HG03571 (cell line): ENCODE results near the gene PEDS1.
"Not testable (repeated sequence)": the region's sequence is repeated elsewhere in the genome, so short reads cannot be mapped to it uniquely, and the experiment has no call there.

Source experiments
- ATAC-seq: cut with Tn5 transposase; IDR thresholded peaks from one replicate; pipeline ENCODE4 v1.9.1; 2021; ENCODE audit not compliant: unreplicated experiment

The PEDS1 gene

GRCh38 chr20:50153500-50154377 lies at the start of gene PEDS1:
Gene PEDS1, minus strand, starts transcription at chr20:50153723. Its CDS starts 86 bp downstream, at chr20:50153637.
- ATAC-seq, result peak; percentile 83

DNA sequence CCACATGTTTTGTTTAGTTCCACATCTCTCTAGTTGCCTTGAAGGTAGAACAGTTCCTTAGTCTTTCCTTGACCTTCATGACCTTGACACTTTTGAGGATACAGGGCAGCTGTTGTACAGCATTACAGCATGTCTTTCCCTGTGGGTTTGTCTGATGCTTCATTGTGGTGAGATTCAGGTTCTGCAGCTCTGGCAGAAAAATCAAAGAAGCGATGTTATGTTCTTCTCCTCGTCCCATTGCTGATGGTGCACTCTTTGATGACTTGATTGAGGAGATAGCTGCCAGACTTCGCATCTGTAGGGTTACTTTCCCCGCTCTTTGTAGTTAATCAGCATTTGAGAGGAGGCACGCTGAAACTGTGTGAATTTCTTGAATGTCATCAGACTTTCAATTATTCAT lies 49.2 kb upstream of the PEDS1 start:
- ATAC-seq, result no peak

DNA sequence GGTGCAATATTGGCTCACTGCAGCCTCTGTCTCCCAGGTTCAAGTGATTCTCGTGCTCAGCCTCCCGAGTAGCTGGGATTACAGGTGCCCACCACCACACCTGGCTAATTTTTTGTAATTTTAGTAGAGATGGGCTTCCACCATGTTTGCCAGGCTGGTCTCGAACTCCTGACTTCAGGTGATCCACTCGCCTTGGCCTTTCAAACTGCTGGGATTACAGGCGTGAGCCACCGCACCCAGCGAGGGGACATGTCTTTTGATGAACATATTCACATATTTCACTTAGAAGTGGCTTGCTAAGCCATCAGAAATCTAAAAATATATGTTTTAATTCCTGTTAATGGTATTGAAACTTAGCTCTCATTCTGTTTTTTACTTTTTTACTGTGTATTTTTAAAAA lies 48.2 kb upstream of the PEDS1 start:
- ATAC-seq, result not testable (repeated sequence)

GRCh38 chr20:50200482-50201104 lies 47.1 kb upstream of the PEDS1 start:
- ATAC-seq, result no peak

- ATAC-seq, result no peak
Observed at GRCh38 chr20:50199703-50200102, 46.2 kb upstream of the PEDS1 start.

DNA sequence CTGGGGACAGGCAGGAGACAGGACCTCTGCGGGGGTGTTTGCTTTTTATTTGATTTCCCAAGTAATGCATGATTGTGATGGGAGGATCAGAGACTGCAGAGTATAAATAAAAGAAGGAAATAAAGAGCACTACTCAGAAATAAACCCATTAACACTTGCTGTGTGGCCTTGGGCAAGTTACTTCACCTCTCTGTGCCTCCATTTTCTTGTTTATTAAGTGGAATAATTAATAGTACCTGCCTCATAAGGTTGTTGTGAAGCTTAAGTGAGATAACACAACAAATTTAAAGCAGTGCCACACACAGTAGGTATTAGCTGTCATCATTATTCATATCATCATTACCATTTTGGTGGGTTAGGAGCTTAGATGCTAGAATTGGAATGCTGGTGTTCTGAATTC lies 45.2 kb upstream of the PEDS1 start:
- ATAC-seq, result no peak

GRCh38 chr20:50198180-50198666 lies 44.7 kb upstream of the PEDS1 start:
- no peak for ATAC-seq

DNA sequence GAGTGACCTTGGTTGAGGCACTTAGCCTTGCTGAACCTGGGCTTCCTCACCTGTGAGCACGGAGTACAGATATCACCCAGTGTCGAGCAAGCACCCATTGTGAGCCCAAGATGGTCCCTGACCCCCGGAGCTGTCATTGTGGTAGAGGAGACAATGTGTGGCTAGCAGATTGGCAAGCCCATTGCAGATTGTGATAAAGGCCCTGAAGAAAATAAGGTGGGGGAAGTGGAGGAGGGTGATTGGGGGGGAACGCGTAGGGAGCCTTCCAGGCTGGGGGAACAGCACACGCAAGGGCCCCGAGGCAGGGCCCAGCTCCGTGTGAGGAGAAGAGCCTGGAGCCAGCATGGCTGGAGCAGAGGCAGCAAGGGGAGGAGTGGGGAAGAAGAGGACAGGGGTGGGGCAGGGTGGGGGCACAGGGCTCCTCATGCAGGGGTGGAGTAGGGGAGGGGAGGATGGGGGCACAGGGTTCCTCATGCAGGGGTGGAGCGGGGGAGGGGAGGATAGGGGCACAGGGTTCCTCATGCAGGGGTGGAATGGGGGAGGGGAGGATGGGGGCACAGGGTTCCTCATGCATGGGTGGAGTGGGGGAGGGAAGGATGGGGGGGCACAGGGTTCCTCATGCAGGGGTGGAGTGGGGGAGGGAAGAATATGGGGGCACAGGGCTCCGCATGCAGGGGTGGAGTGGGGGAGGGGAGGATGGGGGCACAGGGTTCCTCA lies 44.1 kb upstream of the PEDS1 start:
- no peak for ATAC-seq

GRCh38 chr20:50196896-50197295 lies 43.4 kb upstream of the PEDS1 start:
- ATAC-seq, result no peak

DNA sequence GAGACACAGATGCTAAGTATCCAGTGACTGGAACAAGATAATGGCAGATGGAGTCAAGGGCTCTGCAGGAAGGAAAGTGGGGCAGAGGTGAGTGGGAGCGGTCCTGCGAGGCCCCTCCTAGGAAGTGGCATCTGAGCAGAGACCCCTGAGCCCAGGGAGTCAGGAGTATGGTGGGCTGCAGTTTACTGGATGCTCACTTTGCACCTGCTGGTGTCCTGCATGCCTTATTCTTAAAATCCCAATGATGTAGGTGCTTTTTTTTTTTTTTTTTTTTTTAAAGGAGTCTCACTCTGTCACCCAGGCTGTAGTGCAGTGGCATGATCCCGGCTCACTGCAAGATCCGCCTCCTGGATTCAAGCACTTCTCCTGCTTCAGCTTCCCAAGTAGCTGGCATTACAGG lies 42.7 kb upstream of the PEDS1 start:
- no peak for ATAC-seq

DNA sequence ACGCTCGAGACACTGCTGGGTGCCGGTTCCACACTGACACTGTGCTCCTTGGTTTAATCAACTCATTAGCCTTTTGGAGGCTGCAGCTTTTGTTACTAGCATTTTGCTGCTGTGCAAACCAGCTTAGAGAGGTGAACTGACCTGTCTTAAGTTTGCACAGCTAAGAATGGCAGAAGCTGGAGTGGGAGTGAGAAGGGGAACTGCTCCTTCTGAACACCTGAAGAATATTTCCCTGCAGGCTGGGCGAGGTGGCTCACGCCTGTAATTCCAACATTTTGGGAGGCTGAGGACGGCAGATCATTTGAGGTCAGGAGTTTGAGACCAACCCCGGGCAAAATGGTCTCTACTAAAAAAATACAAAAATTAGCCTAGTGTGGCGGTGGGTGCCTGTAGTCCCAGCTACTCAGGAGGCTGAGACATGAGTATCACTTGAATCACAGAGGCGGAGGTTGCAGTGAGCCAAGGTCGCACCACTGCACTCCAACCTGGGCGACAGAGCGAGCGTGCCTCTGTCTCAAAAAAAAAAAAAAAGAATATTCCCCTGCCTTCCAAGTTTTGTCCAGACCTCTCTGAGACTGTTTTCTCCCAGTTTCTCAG lies 42.1 kb upstream of the PEDS1 start:
- ATAC-seq, result no peak

DNA sequence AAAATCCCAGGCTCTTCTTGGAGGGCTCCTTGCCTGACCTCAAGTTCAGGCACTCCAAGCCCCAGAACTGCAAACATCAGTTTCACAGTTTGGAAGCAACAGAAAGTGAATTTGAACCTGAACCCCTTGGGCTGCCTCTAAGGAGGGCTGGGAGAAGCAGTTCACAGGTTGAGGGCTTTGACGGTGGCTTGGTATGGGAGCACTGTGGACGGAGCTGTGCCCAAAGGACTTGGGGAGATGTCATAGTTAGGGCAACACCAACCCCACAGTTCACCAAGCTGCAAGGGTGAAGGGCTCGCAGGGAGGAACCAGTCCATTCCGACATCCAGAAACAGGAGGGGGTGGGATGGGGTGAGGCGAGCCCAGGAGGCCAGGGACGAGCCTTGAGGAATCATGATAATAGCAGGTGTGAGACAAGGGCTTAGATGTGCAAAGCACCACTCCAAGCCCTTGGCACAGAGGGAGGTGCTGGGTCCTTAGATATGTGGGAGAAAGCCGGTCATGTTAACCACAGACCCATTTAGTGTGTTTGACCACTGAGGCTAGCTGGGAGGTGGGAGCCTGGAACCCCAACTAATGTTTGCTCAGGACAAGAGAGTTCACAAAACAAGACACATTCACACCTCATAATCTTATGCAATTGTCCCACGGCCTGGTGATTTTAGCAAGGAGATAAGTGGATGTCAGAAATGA lies 41.5 kb upstream of the PEDS1 start:
- no peak for ATAC-seq

DNA sequence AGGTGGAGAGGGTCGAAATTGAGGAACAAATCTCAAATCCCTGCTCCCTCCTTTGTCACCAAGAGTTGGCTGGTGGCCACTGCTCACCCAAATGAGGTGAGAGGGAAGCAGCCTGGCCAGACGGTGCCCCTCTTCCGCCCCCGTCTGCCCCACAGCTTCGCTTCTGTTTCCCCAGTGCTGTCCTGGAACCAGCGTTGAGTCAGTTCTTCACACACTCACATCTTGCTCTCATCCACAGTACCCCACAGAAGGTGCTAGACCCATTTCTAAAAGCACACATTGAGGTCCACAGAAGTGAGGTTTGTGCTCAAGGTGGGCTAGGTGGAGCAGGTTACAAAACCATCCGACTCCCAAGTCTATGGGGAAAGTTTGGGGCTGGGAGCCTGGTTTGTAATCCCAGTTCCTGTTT lies 40.9 kb upstream of the PEDS1 start:
- ATAC-seq, result no peak

GRCh38 chr20:50193836-50194421 lies 40.4 kb upstream of the PEDS1 start:
- ATAC-seq, result no peak

GRCh38 chr20:50193199-50193835 lies 39.8 kb upstream of the PEDS1 start:
- no peak for ATAC-seq

DNA sequence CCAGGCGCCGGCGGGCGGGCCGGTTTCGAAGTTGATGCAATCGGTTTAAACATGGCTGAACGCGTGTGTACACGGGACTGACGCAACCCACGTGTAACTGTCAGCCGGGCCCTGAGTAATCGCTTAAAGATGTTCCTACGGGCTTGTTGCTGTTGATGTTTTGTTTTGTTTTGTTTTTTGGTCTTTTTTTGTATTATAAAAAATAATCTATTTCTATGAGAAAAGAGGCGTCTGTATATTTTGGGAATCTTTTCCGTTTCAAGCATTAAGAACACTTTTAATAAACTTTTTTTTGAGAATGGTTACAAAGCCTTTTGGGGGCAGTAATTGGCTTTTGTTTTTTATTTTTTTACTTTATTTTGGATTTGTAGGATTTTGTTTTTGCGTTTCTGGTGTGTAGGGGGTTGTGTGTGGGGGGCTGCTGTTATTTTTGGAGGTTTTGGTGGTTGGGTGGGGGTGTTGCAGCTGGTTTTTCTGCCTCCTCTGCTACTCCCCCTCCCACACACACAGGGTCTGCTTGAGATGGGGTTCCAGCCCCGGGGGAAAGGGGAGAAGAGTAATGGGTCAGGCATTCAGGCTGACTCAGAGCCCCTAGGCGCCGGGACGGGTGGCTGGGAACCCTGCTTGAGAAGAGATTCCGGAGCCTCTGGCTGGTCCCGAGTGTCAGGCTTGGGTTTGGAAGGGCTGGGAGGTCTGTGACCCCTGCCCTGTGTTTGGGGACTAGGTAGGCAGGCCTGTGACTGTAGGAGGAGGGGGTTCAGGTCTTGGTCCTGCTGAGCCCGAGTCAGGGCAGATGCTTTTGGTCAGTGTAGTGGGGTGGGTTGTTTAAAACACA lies 39.1 kb upstream of the PEDS1 start:
- peak; percentile 29 for ATAC-seq

DNA sequence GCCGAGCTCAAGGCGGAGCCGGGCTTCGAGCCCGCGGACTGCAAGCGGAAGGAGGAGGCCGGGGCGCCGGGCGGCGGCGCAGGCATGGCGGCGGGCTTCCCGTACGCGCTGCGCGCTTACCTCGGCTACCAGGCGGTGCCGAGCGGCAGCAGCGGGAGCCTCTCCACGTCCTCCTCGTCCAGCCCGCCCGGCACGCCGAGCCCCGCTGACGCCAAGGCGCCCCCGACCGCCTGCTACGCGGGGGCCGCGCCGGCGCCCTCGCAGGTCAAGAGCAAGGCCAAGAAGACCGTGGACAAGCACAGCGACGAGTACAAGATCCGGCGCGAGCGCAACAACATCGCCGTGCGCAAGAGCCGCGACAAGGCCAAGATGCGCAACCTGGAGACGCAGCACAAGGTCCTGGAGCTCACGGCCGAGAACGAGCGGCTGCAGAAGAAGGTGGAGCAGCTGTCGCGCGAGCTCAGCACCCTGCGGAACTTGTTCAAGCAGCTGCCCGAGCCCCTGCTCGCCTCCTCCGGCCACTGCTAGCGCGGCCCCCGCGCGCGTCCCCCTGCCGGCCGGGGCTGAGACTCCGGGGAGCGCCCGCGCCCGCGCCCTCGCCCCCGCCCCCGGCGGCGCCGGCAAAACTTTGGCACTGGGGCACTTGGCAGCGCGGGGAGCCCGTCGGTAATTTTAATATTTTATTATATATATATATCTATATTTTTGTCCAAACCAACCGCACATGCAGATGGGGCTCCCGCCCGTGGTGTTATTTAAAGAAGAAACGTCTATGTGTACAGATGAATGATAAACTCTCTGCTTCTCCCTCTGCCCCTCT lies 38.2 kb upstream of the PEDS1 start:
- ATAC-seq, result peak; percentile 35

- ATAC-seq, result peak; percentile 28
Observed at GRCh38 chr20:50191065-50191543, 37.6 kb upstream of the PEDS1 start.
